Sigmoid colon (tissue), 7 donors: ENCODE results near the gene LEAP2. TPM values are rescaled to one million over a fixed set of nuclear protein-coding genes. Genes with fewer than 3 reads are reported as not detected.
A peak's percentile ranks its signal among the peaks of the same experiment; 100 is the strongest.

Experiments used
- DNase-seq: peaks from one replicate; pipeline ENCODE4 v3.0.0-alpha.2; 2019
- H3K27ac ChIP-seq, 4 donors: fragments of 200-600 bp; sonication (generic); one replicate each; pipeline ENCODE4 v1.5.1; 2016 to 2019; ENCODE audit warnings: mild to moderate bottlenecking in 1 of 4
- H3K27me3 ChIP-seq, 3 donors: fragments of 200-600 bp; sonication (generic); one replicate each; pipeline ENCODE4 v1.5.1; 2019; ENCODE audit warnings: mild to moderate bottlenecking in 1 of 3
- H3K36me3 ChIP-seq, 4 donors: fragments of 200-600 bp; sonication (generic); one replicate each; pipeline ENCODE4 v1.5.1; 2016 to 2019
- H3K4me1 ChIP-seq, 4 donors: fragments of 200-600 bp; sonication (generic); one replicate each; pipeline ENCODE4 v1.5.1; 2017 to 2019
- H3K4me3 ChIP-seq, 4 donors: fragments of 200-600 bp; sonication (generic); one replicate each; pipeline ENCODE4 v1.5.1; 2017 to 2019; ENCODE audit warnings: mild to moderate bottlenecking in 2 of 4, moderate library complexity in 1 of 4
- H3K9me3 ChIP-seq, 4 donors: fragments of 200-600 bp in 3 of 4; sonication (generic) in 3 of 4; one replicate each; pipeline versions ENCODE4 v1.5.1 to v1.6.1; 2013 to 2019
- CTCF ChIP-seq, 4 experiments: fragments of 450-650 bp in 3 of 4; fragments of 200-600 bp in 1 of 4; IDR thresholded peaks; one replicate each; pipeline ENCODE4 v1.5.1; 2016 to 2019; ENCODE audit warnings: antibody characterized with exemption in 4 of 4, mild to moderate bottlenecking in 3 of 4, moderate library complexity in 2 of 4
- EP300 ChIP-seq, 4 donors: sonication (generic); formaldehyde crosslinking; IDR thresholded peaks; one replicate each; pipeline ENCODE4 v1.6.1; 2017; ENCODE audit warnings: antibody characterized with exemption in 4 of 4
- POLR2A ChIP-seq, 2 donors: fragments of 450-650 bp; IDR thresholded peaks; one replicate each; pipeline ENCODE4 v1.6.1; 2016; ENCODE audit warnings: antibody characterized with exemption in 2 of 2, mild to moderate bottlenecking in 2 of 2, moderate library complexity in 2 of 2
- POLR2AphosphoS5 ChIP-seq, 4 donors: sonication (generic); formaldehyde crosslinking; IDR thresholded peaks; one replicate each; pipeline ENCODE4 v1.6.1; 2017; ENCODE audit warnings: antibody characterized with exemption in 4 of 4
- whole genome bisulfite sequencing, 2 donors: extraction: QIAGEN DNeasy Blood & Tissue Kit; methylation state at CpG; one replicate each; pipeline ENCODE4 v1.1.7; 2013; 5-methylcytosine and 5-hydroxymethylcytosine counted together
- intact Hi-C: fragments of 100-400 bp; cut with DNase I; formaldehyde crosslinking; loops from one replicate; pipeline ENCODE4 v1.15.1; 2023
- polyA plus RNA-seq, 3 donors: library from polyadenylated mRNA; stranded (reverse); fragments of 200-250 nt; gene quantifications; one replicate each; pipeline ENCODE4 v1.2.3, GENCODE V29; 2013
- total RNA-seq, 4 donors: library from RNA; depleted of rRNA; stranded (reverse); fragments of >200 nt; gene quantifications; one replicate each; pipeline ENCODE4 v1.1.0, GENCODE V29; 2016
- donor health status: healthy with polysubstance abuse.
- donor health status: Bipolar disorder and iron deficiency.
- donor health status: healthy.

Gene LEAP2
- total RNA-seq (1 to 10 TPM in 1 of 4 donors, under 1 TPM in 3; 0.36 to 1.4 (median 0.77) TPM), polyA plus RNA-seq (1 to 10 TPM in 2 of 3 donors, under 1 TPM in 1; 0.60 to 1.7 (median 1.4) TPM)

GRCh38 chr5:132873119-132873929, at the start of gene LEAP2:
LEAP2 (plus strand) TSS chr5:132873668; CDS start chr5:132873695, 27 bp downstream.
- 25 to 61% methylated on average over 6 of the region's 6 CpGs for WGBS, 2 donors
- intact Hi-C loops, result no loop called here
- DNase-seq, result no peak
- no peaks in the 10 kb centered on the region for H3K27me3 ChIP-seq
- H3K4me3 ChIP-seq, result no peak within 1 kb of the TSS
- H3K4me1 ChIP-seq, result peaks cover 0 to 20% (median 12%) of the 10 kb centered on the region in 4 donors
- no peaks in the 10 kb centered on the region for H3K9me3 ChIP-seq
- peaks cover 0 to 67% (median 11%) of the 10 kb centered on the region in 4 donors for H3K36me3 ChIP-seq
- H3K27ac ChIP-seq, result peak within 1 kb of the TSS in 1 of 4 donors; percentile 17
- TF ChIP-seq POLR2AphosphoS5 (IDR thresholded peaks at IDR 0.05) (peak in 2 of 4 donors; percentile 12 to 31), CTCF (IDR thresholded peaks at IDR 0.05) (no peak), EP300 (IDR thresholded peaks at IDR 0.05) (no peak), POLR2A (IDR thresholded peaks at IDR 0.05) (no peak)

GRCh38 chr5:132824426-132824825, 49.0 kb upstream of the LEAP2 start:
- no peak overlapping the region for H3K27ac ChIP-seq
- TF ChIP-seq EP300 (IDR thresholded peaks at IDR 0.05), result no peak
- TF ChIP-seq POLR2AphosphoS5 (IDR thresholded peaks at IDR 0.05), result no peak
- no peak for TF ChIP-seq CTCF (IDR thresholded peaks at IDR 0.05)
- TF ChIP-seq POLR2A (IDR thresholded peaks at IDR 0.05), result no peak
- peaks cover 0 to 26% (median 17%) of the 10 kb centered on the region in 3 donors for H3K27me3 ChIP-seq
- H3K36me3 ChIP-seq, result no peaks in the 10 kb centered on the region
- WGBS, 2 donors, result 91 to 97% methylated on average over 3 of the region's 3 CpGs
- no peaks in the 10 kb centered on the region for H3K9me3 ChIP-seq
- no peak for DNase-seq
- no peak overlapping the region for H3K4me3 ChIP-seq
- intact Hi-C loops, result loop anchor here (5.0 to 10.0 kb wide), 4 partner anchors 47 to 437 kb away; partner anchors contain the start of genes KIF3A and SEPTIN8
- peaks cover 0 to 25% (median 13%) of the 10 kb centered on the region in 4 donors for H3K4me1 ChIP-seq

GRCh38 chr5:132825033-132825833, 48.2 kb upstream of the LEAP2 start:
- intact Hi-C loops, result loop anchor here (10.0 kb wide), 1 partner anchor 90 kb away; the partner anchor contains the start of gene KIF3A
- 54 to 86% methylated on average over 71 of the region's 71 CpGs for WGBS, 2 donors
- peak overlapping the region in 3 of 4 donors; percentile 17 to 27 (median 22) for H3K4me3 ChIP-seq
- no peaks in the 10 kb centered on the region for H3K9me3 ChIP-seq
- H3K27ac ChIP-seq, result no peak overlapping the region
- no peak for DNase-seq
- no peak for TF ChIP-seq POLR2AphosphoS5 (IDR thresholded peaks at IDR 0.05)
- TF ChIP-seq POLR2A (IDR thresholded peaks at IDR 0.05), result no peak
- no peak for TF ChIP-seq CTCF (IDR thresholded peaks at IDR 0.05)
- TF ChIP-seq EP300 (IDR thresholded peaks at IDR 0.05), result no peak
- H3K27me3 ChIP-seq, result peaks cover 0 to 21% (median 12%) of the 10 kb centered on the region in 3 donors
- no peaks in the 10 kb centered on the region for H3K36me3 ChIP-seq
- peaks cover 0 to 21% (median 14%) of the 10 kb centered on the region in 4 donors for H3K4me1 ChIP-seq

- no peak for DNase-seq
- TF ChIP-seq CTCF (IDR thresholded peaks at IDR 0.05), result no peak
- no peak for TF ChIP-seq POLR2A (IDR thresholded peaks at IDR 0.05)
- TF ChIP-seq EP300 (IDR thresholded peaks at IDR 0.05), result no peak
- TF ChIP-seq POLR2AphosphoS5 (IDR thresholded peaks at IDR 0.05), result no peak
- Histone ChIP-seq H3K9me3 (no peaks in the 10 kb centered on the region), H3K27me3 (peaks cover 0 to 21% (median 12%) of the 10 kb centered on the region in 3 donors), H3K27ac (no peak overlapping the region), H3K36me3 (no peaks in the 10 kb centered on the region), H3K4me3 (peak overlapping the region in 3 of 4 donors; percentile 17 to 27 (median 22)), H3K4me1 (peaks cover 0 to 20% (median 18%) of the 10 kb centered on the region in 4 donors)
- intact Hi-C loops, result loop anchor here (10.0 kb wide), 1 partner anchor 91 kb away; the partner anchor contains the start of gene KIF3A
- 47 to 82% methylated on average over 43 of the region's 43 CpGs for WGBS, 2 donors
These were observed 47.6 kb upstream of the LEAP2 start for GRCh38 chr5:132825834-132826391.
